ENCODE measurements around the gene NMNAT2. TPM values are rescaled to one million over a fixed set of nuclear protein-coding genes. Genes with fewer than 3 reads are reported as not detected.

The NMNAT2 gene
- total and polyA plus RNA-seq, 2 of the 4 experiments (the other 2 are of a cell fraction) = 0.36 to 2.4 TPM

DNA sequence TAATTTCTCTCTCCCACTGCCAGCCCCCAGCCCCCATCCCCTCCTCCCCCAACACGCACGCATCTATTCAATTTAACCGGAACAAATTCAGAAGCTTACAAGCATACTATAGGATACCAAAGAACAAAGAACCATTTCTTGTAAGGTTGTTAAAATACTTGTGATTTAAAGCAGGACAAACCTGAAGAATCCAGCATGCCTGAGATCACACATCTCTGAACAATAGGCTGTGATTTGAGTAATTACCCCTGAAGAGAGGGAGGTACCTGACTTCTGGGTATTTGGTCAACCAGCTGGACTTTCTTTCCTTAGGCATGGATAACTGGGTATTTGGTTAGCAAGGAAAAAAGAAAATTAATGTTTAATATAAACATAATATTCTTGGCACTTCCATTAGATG lies 105.1 kb downstream of the NMNAT2 start:
- Histone ChIP-seq H3K9ac (ENCODE audit: low read depth, low read length) (no peak overlapping the region), H4K20me1 (ENCODE audit: insufficient read depth, low read length) (no peaks in the 10 kb centered on the region), H2BK15ac (ENCODE audit: low read depth, low read length) (no peak overlapping the region), H3K4ac (ENCODE audit: low read depth, low read length) (no peak overlapping the region), H3K79me1 (ENCODE audit: low read depth in 1 of 2, low read length in 2 of 2) (no peaks in the 10 kb centered on the region), H2AFZ (replicated peaks; ENCODE audit: low read length, poor library complexity) (no peak overlapping the region), H2AK9ac (replicated peaks; ENCODE audit: low read depth, low read length, poor library complexity) (no peak overlapping the region), H2AK5ac (ENCODE audit: low read depth, low read length) (no peak overlapping the region), H3K4me2 (ENCODE audit: low read depth, low read length) (no peak overlapping the region), H3K14ac (replicated peaks; ENCODE audit: low read depth, low read length) (no peak overlapping the region), H4K5ac (ENCODE audit: low read depth, low read length) (no peak overlapping the region), H3K27ac (ENCODE audit: insufficient read depth, low read length) (no peak overlapping the region), H3K23ac (ENCODE audit: low read depth, low read length) (no peak overlapping the region), H3K36me3 (ENCODE audit: control insufficient read depth, insufficient read depth, low read length) (no peaks in the 10 kb centered on the region), H3K4me1 (ENCODE audit: control insufficient read depth, insufficient read depth, low read length) (peaks cover 5% of the 10 kb centered on the region), H4K91ac (ENCODE audit: insufficient read depth, low read depth, low read length) (no peak overlapping the region), H2BK5ac (ENCODE audit: low read depth, low read length, poor library complexity, severe bottlenecking) (no peak overlapping the region), H4K8ac (ENCODE audit: low read depth in 2 of 2, low read length in 2 of 2) (no peak overlapping the region), H3K9me1 (ENCODE audit: insufficient read depth, low read length) (no peaks in the 10 kb centered on the region), H3K18ac (ENCODE audit: low read depth, low read length) (no peak overlapping the region), H3K4me3 (ENCODE audit: insufficient read depth, low read depth, low read length) (no peak overlapping the region), H2BK20ac (ENCODE audit: low read depth, low read length) (no peak overlapping the region), H3K56ac (ENCODE audit: extremely low read depth, insufficient read depth, low read length) (no peak overlapping the region), H3K27me3 (ENCODE audit: control insufficient read depth, insufficient read depth, low read length) (no peaks in the 10 kb centered on the region), H3K9me3 (ENCODE audit: control insufficient read depth, insufficient read depth, low read length) (no peaks in the 10 kb centered on the region), H2BK120ac (ENCODE audit: low read depth, low read length) (no peak overlapping the region)
- ChIA-PET CTCF (interaction anchor here (3.1 kb wide), 1 partner anchor 31 kb away, joined by 8 read pairs; no protein-coding TSS in a partner anchor), POLR2A (ENCODE audit: unreplicated experiment) (no interaction called here)
- TF ChIP-seq, protein P1, sequence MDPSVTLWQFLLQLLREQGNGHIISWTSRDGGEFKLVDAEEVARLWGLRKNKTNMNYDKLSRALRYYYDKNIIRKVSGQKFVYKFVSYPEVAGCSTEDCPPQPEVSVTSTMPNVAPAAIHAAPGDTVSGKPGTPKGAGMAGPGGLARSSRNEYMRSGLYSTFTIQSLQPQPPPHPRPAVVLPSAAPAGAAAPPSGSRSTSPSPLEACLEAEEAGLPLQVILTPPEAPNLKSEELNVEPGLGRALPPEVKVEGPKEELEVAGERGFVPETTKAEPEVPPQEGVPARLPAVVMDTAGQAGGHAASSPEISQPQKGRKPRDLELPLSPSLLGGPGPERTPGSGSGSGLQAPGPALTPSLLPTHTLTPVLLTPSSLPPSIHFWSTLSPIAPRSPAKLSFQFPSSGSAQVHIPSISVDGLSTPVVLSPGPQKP (IDR thresholded peaks at IDR 0.05; ENCODE audit: borderline replicate concordance, low read depth, low read length) = no peak
- TF ChIP-seq MAFK (IDR thresholded peaks at IDR 0.05; ENCODE audit: low read depth, low read length) (no peak), BHLHE40 (IDR thresholded peaks at IDR 0.05; ENCODE audit: low read depth, low read length) (no peak), NFE2L2 (IDR thresholded peaks at IDR 0.05; ENCODE audit: low read depth, low read length) (no peak), CHD1 (IDR thresholded peaks at IDR 0.05; ENCODE audit: low read depth, low read length) (no peak)
- TF ChIP-seq, protein P2, sequence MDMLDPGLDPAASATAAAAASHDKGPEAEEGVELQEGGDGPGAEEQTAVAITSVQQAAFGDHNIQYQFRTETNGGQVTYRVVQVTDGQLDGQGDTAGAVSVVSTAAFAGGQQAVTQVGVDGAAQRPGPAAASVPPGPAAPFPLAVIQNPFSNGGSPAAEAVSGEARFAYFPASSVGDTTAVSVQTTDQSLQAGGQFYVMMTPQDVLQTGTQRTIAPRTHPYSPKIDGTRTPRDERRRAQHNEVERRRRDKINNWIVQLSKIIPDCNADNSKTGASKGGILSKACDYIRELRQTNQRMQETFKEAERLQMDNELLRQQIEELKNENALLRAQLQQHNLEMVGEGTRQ (IDR thresholded peaks at IDR 0.05; ENCODE audit: low read depth, low read length) = no peak
- no peak for ATAC-seq (ENCODE audit: low read depth)
- dilution Hi-C loops (cut with HindIII; ENCODE audit: low sequenced_read_pairs, unreplicated experiment) (no loop called here), in situ Hi-C loops (cut with MboI; ENCODE audit: low sequenced_read_pairs) (no loop called here), intact Hi-C loops (cut with micrococcal nuclease) (no loop called here)
- DNase-seq = no peak
- BruUV-seq (replicated peaks) = no TSS peak
- WGBS, 2 experiments (ENCODE audit: extremely low coverage in 2 of 2, insufficient read length in 1 of 2) = no CpG with 5 or more reads among the region's 3 CpGs

Data from IMR-90 (cell line).